K562 (cell line): ENCODE measurements around the gene ZSWIM4. TPM values are rescaled to one million over a fixed set of nuclear protein-coding genes. Genes with fewer than 3 reads are reported as not detected.

ENCODE experiments used
- ADNP ChIP-seq: fragments of 200-800 bp; sonication (Bioruptor generic); IDR thresholded peaks from 2 replicates; pipeline ENCODE4 v1.6.1; 2016; ENCODE audit warnings: missing genetic modification characterization, missing compliant biosample characterization
- ARID2 ChIP-seq: fragments of 450-650 bp; IDR thresholded peaks from 2 replicates; pipeline ENCODE4 v1.6.1; 2017; ENCODE audit warnings: antibody characterized with exemption, mild to moderate bottlenecking
- CBX8 ChIP-seq: fragments of 200-600 bp; sonication (generic); IDR thresholded peaks from 2 replicates; pipeline ENCODE4 v1.6.1; 2012; ENCODE audit warnings: borderline replicate concordance, mixed run types, low read depth, mild to moderate bottlenecking, moderate library complexity, mixed read lengths, low read length, control low read depth, inconsistent platforms; ENCODE audit not compliant: poor library complexity, severe bottlenecking; ENCODE audit errors: extremely low read depth
- CHD2 ChIP-seq: IDR thresholded peaks from 2 replicates; pipeline ENCODE4 v1.6.1; 2011; ENCODE audit warnings: low read depth, low read length
- COPS2 ChIP-seq: fragments of 450-650 bp; conservative IDR thresholded peaks from 2 replicates; pipeline ENCODE4 v1.6.1; 2016; ENCODE audit warnings: mild to moderate bottlenecking, moderate library complexity
- CXXC5 ChIP-seq: fragments of 250-450 bp; sonication (Bioruptor Pico); IDR thresholded peaks from 2 replicates; pipeline ENCODE4 v1.8.0; 2022; ENCODE audit warnings: inconsistent platforms, mild to moderate bottlenecking, moderate library complexity
- EZH2 ChIP-seq: IDR thresholded peaks from 2 replicates; pipeline ENCODE4 v1.6.1; 2012; ENCODE audit warnings: low read depth, mild to moderate bottlenecking, inconsistent platforms, low read length, borderline replicate concordance
- HEY1 ChIP-seq: fragments of 250-450 bp; sonication (Bioruptor Pico); IDR thresholded peaks from 2 replicates; pipeline ENCODE4 v1.5.0; 2020; ENCODE audit warnings: mild to moderate bottlenecking, moderate library complexity, borderline replicate concordance
- HSF4 ChIP-seq: fragments of 250-450 bp; sonication (Bioruptor Pico); IDR thresholded peaks from 2 replicates; pipeline ENCODE4 v2.1.2; 2022; ENCODE audit warnings: mild to moderate bottlenecking, moderate library complexity, borderline replicate concordance
- MEIS2 ChIP-seq: fragments of 450-650 bp; IDR thresholded peaks from 2 replicates; pipeline ENCODE4 v1.6.1; 2014; ENCODE audit warnings: mild to moderate bottlenecking; ENCODE audit not compliant: partially characterized antibody
- NFIX ChIP-seq: fragments of 250-450 bp; sonication (Bioruptor Pico); IDR thresholded peaks from 2 replicates; pipeline ENCODE4 v1.4.0; 2020; ENCODE audit warnings: low read depth, mild to moderate bottlenecking, moderate library complexity
- NFXL1 ChIP-seq: fragments of 450-650 bp; formaldehyde crosslinking; IDR thresholded peaks from 2 replicates; pipeline ENCODE4 v1.4.0; 2021; ENCODE audit warnings: mild to moderate bottlenecking
- NR2F6 ChIP-seq: fragments of 450-650 bp; formaldehyde crosslinking; IDR thresholded peaks from 2 replicates; pipeline ENCODE4 v1.4.0; 2020; ENCODE audit warnings: mild to moderate bottlenecking
- NUFIP1 ChIP-seq: fragments of 450-650 bp; IDR thresholded peaks from 2 replicates; pipeline ENCODE4 v1.6.1; 2018; ENCODE audit not compliant: partially characterized antibody
- PRMT5 ChIP-seq: sonication (generic); formaldehyde crosslinking; IDR thresholded peaks from 2 replicates; pipeline ENCODE4 v1.5.0; 2020; ENCODE audit warnings: missing genetic modification reagents
- SRF ChIP-seq, 2 experiments: fragments of 250-450, 450-650 bp in 1 of 2; sonication (Bioruptor Pico) in 1 of 2; sonication (generic) in 1 of 2; formaldehyde crosslinking; IDR thresholded peaks; 2 replicates each; pipeline versions ENCODE4 v1.5.0 to v1.5.1; 2020 to 2022; ENCODE audit warnings: mild to moderate bottlenecking in 1 of 2, missing genetic modification reagents in 1 of 2
- ZNF239 ChIP-seq: fragments of 250-450 bp; sonication (Bioruptor Pico); IDR thresholded peaks from 2 replicates; pipeline ENCODE4 v1.4.0; 2020; ENCODE audit warnings: mild to moderate bottlenecking
- polyA plus RNA-seq, 8 experiments: library from polyadenylated mRNA; depleted of rRNA in 4 of 8; stranded (reverse) in 5 of 8; unstranded in 3 of 8; fragments of >200 nt; fragmentation: Nextera tagmentation in 2 of 8; fragmentation: Illumina TruSeq in 1 of 8; extraction: Ambion mirVana in 2 of 8; extraction: Trizol in 1 of 8; gene quantifications; 2 replicates each; pipeline versions ENCODE4 v1.2.1 to v1.2.3, GENCODE V29; 2011 to 2014; ENCODE audit warnings: inconsistent platforms in 1 of 8, missing spikeins in 1 of 8
- total RNA-seq, 7 experiments: library from RNA; depleted of rRNA in 6 of 7; stranded (reverse); fragments of >200 nt in 6 of 7; fragmentation: Illumina TruSeq in 2 of 7; extraction: Trizol in 2 of 7; gene quantifications; 2 replicates each; pipeline versions ENCODE4 v1.2.1 to v1.2.3, GENCODE V29; 2011 to 2021; ENCODE audit warnings: low replicate concordance in 1 of 7
- TF ChIP-seq, protein P1 (sequence below): sonication (generic); formaldehyde crosslinking; IDR thresholded peaks from 2 replicates; pipeline ENCODE4 v1.8.0; 2022; ENCODE audit warnings: mild to moderate bottlenecking, low read depth, missing genetic modification reagents
- TF ChIP-seq, protein P2 (sequence below): fragments of 450-650 bp; IDR thresholded peaks from 2 replicates; pipeline ENCODE4 v1.6.1; 2018; ENCODE audit not compliant: partially characterized antibody
- TF ChIP-seq, protein P3 (sequence below): fragments of 250-450 bp; sonication (Bioruptor Pico); IDR thresholded peaks from 2 replicates; pipeline ENCODE4 v1.4.0; 2020
- TF ChIP-seq, protein P4 (sequence below): sonication (generic); formaldehyde crosslinking; IDR thresholded peaks from 2 replicates; pipeline ENCODE4 v1.8.0; 2023; ENCODE audit warnings: mild to moderate bottlenecking, missing genetic modification reagents

Gene ZSWIM4
- total and polyA plus RNA-seq, 9 of the 15 experiments (the other 6 are each of a cell fraction or from before 2014, with no cell fraction given) = 0.25 to 3.7 (median 0.79) TPM; not detected in 2

DNA sequence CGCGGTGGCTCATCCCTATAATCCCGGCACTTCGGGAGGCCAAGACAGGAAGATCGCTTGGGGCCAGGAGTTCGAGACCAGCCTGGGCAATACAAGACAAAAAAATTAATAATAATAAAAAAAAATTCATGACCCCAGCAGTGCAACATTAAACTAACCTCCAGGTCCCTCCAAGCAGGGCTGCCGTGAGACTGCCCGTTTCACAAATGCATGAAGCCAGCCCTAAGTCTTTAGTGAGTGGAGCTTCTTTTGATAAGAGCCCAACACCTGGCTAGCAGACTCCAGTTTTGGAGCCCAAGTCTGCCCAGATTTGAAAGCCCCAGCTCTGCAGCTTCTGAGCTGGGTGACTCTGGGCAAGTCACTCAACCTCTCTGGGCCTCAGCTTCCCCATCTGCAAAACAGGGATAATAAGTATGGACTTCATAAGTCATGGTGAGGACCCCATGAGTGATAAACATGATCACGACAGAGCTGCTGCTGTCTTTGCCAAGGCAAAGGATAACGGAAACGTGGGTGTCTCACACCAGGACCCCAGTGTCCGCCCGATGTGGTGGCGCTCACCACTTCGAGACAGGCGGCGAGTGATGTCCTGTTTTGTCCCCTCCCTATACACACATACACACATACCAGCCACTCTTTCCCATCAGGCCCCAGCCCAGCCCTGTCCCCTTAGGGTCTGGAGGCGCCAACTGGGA lies 43.3 kb downstream of the ZSWIM4 start (continued):
- TF ChIP-seq MEIS2 = peak; percentile 40
- TF ChIP-seq NFXL1 (CRISPR knock-in tag) = no peak
- peak; percentile 66; the same call in 1 of the 2 replicates for TF ChIP-seq CXXC5 (CRISPR knock-in tag)
- no peak for TF ChIP-seq EZH2
- no peak for TF ChIP-seq CBX8
- TF ChIP-seq, protein P1, sequence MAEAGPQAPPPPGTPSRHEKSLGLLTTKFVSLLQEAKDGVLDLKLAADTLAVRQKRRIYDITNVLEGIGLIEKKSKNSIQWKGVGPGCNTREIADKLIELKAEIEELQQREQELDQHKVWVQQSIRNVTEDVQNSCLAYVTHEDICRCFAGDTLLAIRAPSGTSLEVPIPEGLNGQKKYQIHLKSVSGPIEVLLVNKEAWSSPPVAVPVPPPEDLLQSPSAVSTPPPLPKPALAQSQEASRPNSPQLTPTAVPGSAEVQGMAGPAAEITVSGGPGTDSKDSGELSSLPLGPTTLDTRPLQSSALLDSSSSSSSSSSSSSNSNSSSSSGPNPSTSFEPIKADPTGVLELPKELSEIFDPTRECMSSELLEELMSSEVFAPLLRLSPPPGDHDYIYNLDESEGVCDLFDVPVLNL (CRISPR knock-in tag) = no peak
- TF ChIP-seq ZNF239 (CRISPR knock-in tag) = no peak
- TF ChIP-seq, protein P2, sequence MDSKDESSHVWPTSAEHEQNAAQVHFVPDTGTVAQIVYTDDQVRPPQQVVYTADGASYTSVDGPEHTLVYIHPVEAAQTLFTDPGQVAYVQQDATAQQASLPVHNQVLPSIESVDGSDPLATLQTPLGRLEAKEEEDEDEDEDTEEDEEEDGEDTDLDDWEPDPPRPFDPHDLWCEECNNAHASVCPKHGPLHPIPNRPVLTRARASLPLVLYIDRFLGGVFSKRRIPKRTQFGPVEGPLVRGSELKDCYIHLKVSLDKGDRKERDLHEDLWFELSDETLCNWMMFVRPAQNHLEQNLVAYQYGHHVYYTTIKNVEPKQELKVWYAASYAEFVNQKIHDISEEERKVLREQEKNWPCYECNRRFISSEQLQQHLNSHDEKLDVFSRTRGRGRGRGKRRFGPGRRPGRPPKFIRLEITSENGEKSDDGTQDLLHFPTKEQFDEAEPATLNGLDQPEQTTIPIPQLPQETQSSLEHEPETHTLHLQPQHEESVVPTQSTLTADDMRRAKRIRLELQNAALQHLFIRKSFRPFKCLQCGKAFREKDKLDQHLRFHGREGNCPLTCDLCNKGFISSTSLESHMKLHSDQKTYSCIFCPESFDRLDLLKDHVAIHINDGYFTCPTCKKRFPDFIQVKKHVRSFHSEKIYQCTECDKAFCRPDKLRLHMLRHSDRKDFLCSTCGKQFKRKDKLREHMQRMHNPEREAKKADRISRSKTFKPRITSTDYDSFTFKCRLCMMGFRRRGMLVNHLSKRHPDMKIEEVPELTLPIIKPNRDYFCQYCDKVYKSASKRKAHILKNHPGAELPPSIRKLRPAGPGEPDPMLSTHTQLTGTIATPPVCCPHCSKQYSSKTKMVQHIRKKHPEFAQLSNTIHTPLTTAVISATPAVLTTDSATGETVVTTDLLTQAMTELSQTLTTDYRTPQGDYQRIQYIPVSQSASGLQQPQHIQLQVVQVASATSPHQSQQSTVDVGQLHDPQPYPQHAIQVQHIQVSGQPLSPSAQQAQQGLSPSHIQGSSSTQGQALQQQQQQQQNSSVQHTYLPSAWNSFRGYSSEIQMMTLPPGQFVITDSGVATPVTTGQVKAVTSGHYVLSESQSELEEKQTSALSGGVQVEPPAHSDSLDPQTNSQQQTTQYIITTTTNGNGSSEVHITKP = peak; percentile 30
- TF ChIP-seq, protein P3, sequence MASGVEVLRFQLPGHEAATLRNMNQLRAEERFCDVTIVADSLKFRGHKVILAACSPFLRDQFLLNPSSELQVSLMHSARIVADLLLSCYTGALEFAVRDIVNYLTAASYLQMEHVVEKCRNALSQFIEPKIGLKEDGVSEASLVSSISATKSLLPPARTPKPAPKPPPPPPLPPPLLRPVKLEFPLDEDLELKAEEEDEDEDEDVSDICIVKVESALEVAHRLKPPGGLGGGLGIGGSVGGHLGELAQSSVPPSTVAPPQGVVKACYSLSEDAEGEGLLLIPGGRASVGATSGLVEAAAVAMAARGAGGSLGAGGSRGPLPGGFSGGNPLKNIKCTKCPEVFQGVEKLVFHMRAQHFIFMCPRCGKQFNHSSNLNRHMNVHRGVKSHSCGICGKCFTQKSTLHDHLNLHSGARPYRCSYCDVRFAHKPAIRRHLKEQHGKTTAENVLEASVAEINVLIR = no peak
- no peak for TF ChIP-seq CHD2
- no peak for TF ChIP-seq NFIX (CRISPR knock-in tag)
- peak; percentile 65 for TF ChIP-seq ADNP (tag)
- TF ChIP-seq NR2F6 = no peak
- TF ChIP-seq PRMT5 (CRISPR knock-in tag) = no peak
- TF ChIP-seq, protein P4, sequence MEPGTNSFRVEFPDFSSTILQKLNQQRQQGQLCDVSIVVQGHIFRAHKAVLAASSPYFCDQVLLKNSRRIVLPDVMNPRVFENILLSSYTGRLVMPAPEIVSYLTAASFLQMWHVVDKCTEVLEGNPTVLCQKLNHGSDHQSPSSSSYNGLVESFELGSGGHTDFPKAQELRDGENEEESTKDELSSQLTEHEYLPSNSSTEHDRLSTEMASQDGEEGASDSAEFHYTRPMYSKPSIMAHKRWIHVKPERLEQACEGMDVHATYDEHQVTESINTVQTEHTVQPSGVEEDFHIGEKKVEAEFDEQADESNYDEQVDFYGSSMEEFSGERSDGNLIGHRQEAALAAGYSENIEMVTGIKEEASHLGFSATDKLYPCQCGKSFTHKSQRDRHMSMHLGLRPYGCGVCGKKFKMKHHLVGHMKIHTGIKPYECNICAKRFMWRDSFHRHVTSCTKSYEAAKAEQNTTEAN (CRISPR knock-in tag) = no peak
- no peak for TF ChIP-seq ARID2
- peak; percentile 21 for TF ChIP-seq NUFIP1
- TF ChIP-seq HSF4 (CRISPR knock-in tag) = no peak
- TF ChIP-seq HEY1 (CRISPR knock-in tag) = no peak
- no peak for TF ChIP-seq COPS2
- 0 out of 4 replicates have a peak, but pooled peaks of 1 of the 2 experiments have one; percentile 60 for TF ChIP-seq SRF (CRISPR knock-in tag; IDR thresholded peaks at IDR 0.05)
